Loucy (cell line): ENCODE results near the gene AMFR.

Experiments
- H2AFZ ChIP-seq: fragments of 200-600 bp; sonication (generic); 2 replicates; pipeline ENCODE4 v1.6.0; 2016; ENCODE audit warnings: antibody characterized with exemption, mild to moderate bottlenecking, low read length, moderate library complexity
- H3F3A ChIP-seq: fragments of 200-600 bp; 2 replicates; pipeline ENCODE4 v1.6.0; 2016; ENCODE audit warnings: antibody characterized with exemption, low read depth, mild to moderate bottlenecking
- H3K27me3 ChIP-seq: fragments of 200-600 bp; sonication (generic); 2 replicates; pipeline ENCODE4 v1.6.1; 2014; ENCODE audit warnings: low read length, mild to moderate bottlenecking; ENCODE audit not compliant: insufficient read depth, poor library complexity, severe bottlenecking
- H3K36me3 ChIP-seq: fragments of 200-600 bp; sonication (generic); 2 replicates; pipeline ENCODE4 v1.6.1; 2016; ENCODE audit warnings: low read length; ENCODE audit not compliant: insufficient read depth
- H3K4me1 ChIP-seq: fragments of 200-600 bp; sonication (generic); 2 replicates; pipeline ENCODE4 v1.5.1; 2014; ENCODE audit warnings: low read length, mild to moderate bottlenecking; ENCODE audit not compliant: insufficient read depth, poor library complexity, severe bottlenecking
- H3K4me2 ChIP-seq: fragments of 200-600 bp; sonication (generic); 2 replicates; pipeline ENCODE4 v1.6.0; 2014; ENCODE audit warnings: antibody characterized with exemption, low read length, low read depth, mild to moderate bottlenecking; ENCODE audit not compliant: poor library complexity, severe bottlenecking
- H3K4me3 ChIP-seq: fragments of 200-600 bp; sonication (generic); 2 replicates; pipeline ENCODE4 v1.5.1; 2014; ENCODE audit warnings: low read length, mild to moderate bottlenecking, mixed read lengths; ENCODE audit not compliant: poor library complexity, severe bottlenecking
- H3K79me2 ChIP-seq: fragments of 200-600 bp; sonication (generic); 2 replicates; pipeline ENCODE4 v1.6.1; 2014; ENCODE audit warnings: low read length; ENCODE audit not compliant: insufficient read depth
- H3K9ac ChIP-seq: fragments of 200-600 bp; sonication (generic); 2 replicates; pipeline ENCODE4 v1.6.0; 2014; ENCODE audit warnings: mild to moderate bottlenecking, low read depth, low read length, moderate library complexity; ENCODE audit not compliant: poor library complexity, severe bottlenecking
- H3K9me2 ChIP-seq: fragments of 200-600 bp; sonication (generic); replicated peaks from 2 replicates; pipeline ENCODE4 v1.6.1; 2016; ENCODE audit warnings: low read depth, low read length, mixed read lengths
- H3K9me3 ChIP-seq: fragments of 200-600 bp; sonication (generic); 2 replicates; pipeline ENCODE4 v1.6.1; 2014; ENCODE audit warnings: mild to moderate bottlenecking, antibody characterized with exemption, low read length, low read depth; ENCODE audit not compliant: insufficient read depth
- H4K20me1 ChIP-seq: fragments of 200-600 bp; sonication (generic); 2 replicates; pipeline ENCODE4 v1.6.0; 2014; ENCODE audit warnings: antibody characterized with exemption, low read length, mild to moderate bottlenecking; ENCODE audit not compliant: insufficient read depth, poor library complexity, severe bottlenecking
- EZH2phosphoT487 ChIP-seq: fragments of 200-600 bp; IDR thresholded peaks from 2 replicates; pipeline ENCODE4 v1.6.1; 2018; ENCODE audit warnings: antibody characterized with exemption, mild to moderate bottlenecking, moderate library complexity, borderline replicate concordance
- TF ChIP-seq, protein P1 (sequence below): fragments of 200-600 bp; sonication (generic); conservative IDR thresholded peaks from 2 replicates; pipeline ENCODE4 v1.5.1; 2014; ENCODE audit warnings: mild to moderate bottlenecking, antibody characterized with exemption, low read length

Gene AMFR

DNA sequence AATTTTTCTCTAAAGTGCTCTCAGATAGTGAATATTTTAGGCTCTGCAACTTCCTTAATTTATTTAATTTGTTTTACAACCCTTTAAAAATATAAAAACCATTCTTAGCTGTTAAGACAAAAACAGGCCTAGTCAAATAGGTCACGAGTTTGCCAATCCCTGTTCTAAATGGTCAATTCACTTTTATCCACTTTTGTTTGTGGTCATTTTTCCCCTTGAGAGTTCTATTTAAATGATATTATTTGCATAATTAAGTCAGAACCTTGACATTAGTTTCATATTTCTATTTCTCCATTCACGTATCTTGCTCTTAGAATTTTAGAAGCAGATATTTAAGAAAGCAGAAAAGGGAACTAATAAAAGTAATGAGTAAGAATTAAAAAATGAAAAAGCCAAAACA lies 4.0 kb downstream of the AMFR start:
- peaks cover 42% of the 10 kb centered on the region for H3K4me1 ChIP-seq
- no peaks in the 10 kb centered on the region for H3K36me3 ChIP-seq
- peak overlapping the region; percentile 82 for H3K4me3 ChIP-seq
- TF ChIP-seq, protein P1, sequence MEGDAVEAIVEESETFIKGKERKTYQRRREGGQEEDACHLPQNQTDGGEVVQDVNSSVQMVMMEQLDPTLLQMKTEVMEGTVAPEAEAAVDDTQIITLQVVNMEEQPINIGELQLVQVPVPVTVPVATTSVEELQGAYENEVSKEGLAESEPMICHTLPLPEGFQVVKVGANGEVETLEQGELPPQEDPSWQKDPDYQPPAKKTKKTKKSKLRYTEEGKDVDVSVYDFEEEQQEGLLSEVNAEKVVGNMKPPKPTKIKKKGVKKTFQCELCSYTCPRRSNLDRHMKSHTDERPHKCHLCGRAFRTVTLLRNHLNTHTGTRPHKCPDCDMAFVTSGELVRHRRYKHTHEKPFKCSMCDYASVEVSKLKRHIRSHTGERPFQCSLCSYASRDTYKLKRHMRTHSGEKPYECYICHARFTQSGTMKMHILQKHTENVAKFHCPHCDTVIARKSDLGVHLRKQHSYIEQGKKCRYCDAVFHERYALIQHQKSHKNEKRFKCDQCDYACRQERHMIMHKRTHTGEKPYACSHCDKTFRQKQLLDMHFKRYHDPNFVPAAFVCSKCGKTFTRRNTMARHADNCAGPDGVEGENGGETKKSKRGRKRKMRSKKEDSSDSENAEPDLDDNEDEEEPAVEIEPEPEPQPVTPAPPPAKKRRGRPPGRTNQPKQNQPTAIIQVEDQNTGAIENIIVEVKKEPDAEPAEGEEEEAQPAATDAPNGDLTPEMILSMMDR, result no peak
- no peak for TF ChIP-seq EZH2phosphoT487
- no peak overlapping the region for H2AFZ ChIP-seq
- no peaks in the 10 kb centered on the region for H3K27me3 ChIP-seq
- no peaks in the 10 kb centered on the region for H3K9me3 ChIP-seq
- peak overlapping the region; percentile 86 for H3K4me2 ChIP-seq
- H3F3A ChIP-seq, result no peaks in the 10 kb centered on the region
- H4K20me1 ChIP-seq, result peaks cover 49% of the 10 kb centered on the region
- H3K79me2 ChIP-seq, result peaks cover 73% of the 10 kb centered on the region
- H3K9ac ChIP-seq, result peak overlapping the region; percentile 79
- H3K9me2 ChIP-seq, result no peaks in the 10 kb centered on the region

DNA sequence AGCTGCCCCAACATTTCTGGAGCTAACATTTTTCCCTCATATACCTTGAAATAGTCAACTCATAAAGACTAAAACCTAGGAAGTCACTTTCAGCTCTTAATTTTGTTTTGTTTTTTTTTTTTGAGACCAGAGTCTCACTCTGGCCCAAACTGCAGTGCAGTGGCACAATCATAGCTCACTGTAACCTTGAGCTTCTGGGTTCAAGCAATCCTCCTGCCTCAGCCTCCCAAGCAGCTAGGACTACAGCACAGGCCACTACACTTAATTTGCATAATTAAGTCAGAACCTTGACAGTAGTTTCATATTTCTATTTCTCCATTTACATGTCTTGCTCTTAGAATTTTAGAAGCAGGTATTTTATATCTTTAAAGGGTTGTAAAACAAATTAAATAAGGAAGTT lies 4.7 kb downstream of the AMFR start:
- H3K4me1 ChIP-seq, result peaks cover 45% of the 10 kb centered on the region
- H3K27me3 ChIP-seq, result no peaks in the 10 kb centered on the region
- no peaks in the 10 kb centered on the region for H3K36me3 ChIP-seq
- no peak overlapping the region for H2AFZ ChIP-seq
- H3K9ac ChIP-seq, result peak overlapping the region; percentile 14
- no peaks in the 10 kb centered on the region for H3K9me3 ChIP-seq
- peak overlapping the region; percentile 86 for H3K4me2 ChIP-seq
- TF ChIP-seq, protein P1, result no peak
- TF ChIP-seq EZH2phosphoT487, result no peak
- H3K79me2 ChIP-seq, result peaks cover 73% of the 10 kb centered on the region
- H4K20me1 ChIP-seq, result peaks cover 54% of the 10 kb centered on the region
- H3F3A ChIP-seq, result no peaks in the 10 kb centered on the region
- no peaks in the 10 kb centered on the region for H3K9me2 ChIP-seq
- H3K4me3 ChIP-seq, result no peak overlapping the region

DNA sequence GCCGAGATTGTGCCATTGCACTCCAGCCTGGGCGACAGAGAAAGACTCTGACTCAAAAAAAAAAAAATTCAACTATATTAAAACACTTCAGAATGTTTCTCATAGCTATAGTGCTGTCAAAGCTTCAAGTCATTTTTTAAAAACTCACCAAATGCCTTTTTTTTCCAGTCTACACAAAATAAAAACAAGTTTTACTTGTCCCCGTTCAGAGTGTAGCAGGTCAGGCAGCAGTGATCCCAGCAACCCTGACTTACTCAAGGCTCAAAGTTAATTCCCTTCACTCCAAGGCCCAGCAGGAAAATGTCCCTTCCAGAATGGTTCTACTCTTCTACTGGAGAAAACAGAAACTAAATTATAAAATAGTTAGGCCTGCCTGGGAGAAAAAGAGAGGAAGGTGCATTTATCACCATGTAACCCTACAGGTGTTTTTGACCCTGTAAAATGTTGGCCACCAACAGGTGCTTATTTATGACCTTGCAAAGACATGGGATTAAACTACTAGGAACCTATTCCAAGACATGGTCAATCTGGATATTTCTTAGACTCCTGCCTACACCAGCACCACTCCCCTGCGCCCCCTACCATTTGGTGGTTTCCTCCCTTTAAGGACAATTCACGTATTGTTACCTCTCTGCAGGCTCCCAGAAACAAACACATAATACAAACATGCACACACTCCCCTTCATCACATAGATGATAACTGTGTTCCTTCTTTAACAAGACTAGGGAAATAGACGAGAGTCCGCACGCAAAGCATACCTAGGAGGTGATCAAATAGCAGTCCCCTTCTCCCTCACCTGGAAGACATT lies 5.4 kb downstream of the AMFR start:
- no peak overlapping the region for H3K4me3 ChIP-seq
- peaks cover 79% of the 10 kb centered on the region for H3K79me2 ChIP-seq
- no peak for TF ChIP-seq EZH2phosphoT487
- TF ChIP-seq, protein P1, result no peak
- peaks cover 47% of the 10 kb centered on the region for H3K4me1 ChIP-seq
- no peak overlapping the region for H3K9ac ChIP-seq
- H4K20me1 ChIP-seq, result peaks cover 55% of the 10 kb centered on the region
- H2AFZ ChIP-seq, result no peak overlapping the region
- H3K9me3 ChIP-seq, result no peaks in the 10 kb centered on the region
- H3F3A ChIP-seq, result no peaks in the 10 kb centered on the region
- H3K4me2 ChIP-seq, result peak overlapping the region; percentile 86
- H3K27me3 ChIP-seq, result no peaks in the 10 kb centered on the region
- H3K9me2 ChIP-seq, result no peaks in the 10 kb centered on the region
- H3K36me3 ChIP-seq, result no peaks in the 10 kb centered on the region
